GM12878 (cell line): ENCODE data around the gene ZNF783.
"Not testable (repeated sequence)": the region's sequence is repeated elsewhere in the genome, so short reads cannot be mapped to it uniquely, and the experiment has no call there.

Experiments
- ASH2L ChIP-seq: fragments of 300-600, 200-600 bp; sonication (generic); IDR thresholded peaks from 2 replicates; pipeline ENCODE4 v1.6.1; 2017; ENCODE audit warnings: low read depth, mild to moderate bottlenecking, borderline replicate concordance
- BCL3 ChIP-seq: IDR thresholded peaks from 2 replicates; pipeline ENCODE4 v1.6.1; 2011; ENCODE audit warnings: borderline replicate concordance, low read depth, mild to moderate bottlenecking, moderate library complexity, low read length; ENCODE audit not compliant: insufficient read depth, poor library complexity, severe bottlenecking
- CTCF ChIP-seq, 3 experiments: IDR thresholded peaks in 2 of 3; conservative IDR thresholded peaks in 1 of 3; 2 replicates each; pipeline ENCODE4 v1.5.1; 2011; ENCODE audit warnings: low read depth in 3 of 3, low read length in 3 of 3, mild to moderate bottlenecking in 3 of 3, control low read depth in 2 of 3, moderate library complexity in 2 of 3, inconsistent platforms in 1 of 3, mixed read lengths in 1 of 3; ENCODE audit not compliant: control insufficient read depth in 2 of 3, insufficient read depth in 1 of 3; ENCODE audit errors: extremely low read depth in 1 of 3
- EP300 ChIP-seq, 2 experiments: fragments of 150-350 bp in 1 of 2; IDR thresholded peaks; 2 replicates each; pipeline ENCODE4 v1.6.1; 2011 to 2012; ENCODE audit warnings: low read depth in 2 of 2, low read length in 2 of 2, borderline replicate concordance in 1 of 2, improper control_type of control experiment in 1 of 2, inconsistent platforms in 1 of 2; ENCODE audit not compliant: control insufficient read depth in 1 of 2
- HCFC1 ChIP-seq: fragments of 150-350 bp; IDR thresholded peaks from 2 replicates; pipeline ENCODE4 v1.6.1; 2014; ENCODE audit warnings: low read length
- PAX5 ChIP-seq: IDR thresholded peaks from 2 replicates; pipeline ENCODE4 v1.6.1; 2011; ENCODE audit warnings: low read depth, low read length, borderline replicate concordance
- RAD51 ChIP-seq: fragments of 450-650 bp; IDR thresholded peaks from 2 replicates; pipeline ENCODE4 v1.6.1; 2016; ENCODE audit warnings: moderate library complexity, mild to moderate bottlenecking, inconsistent platforms
- SREBF2 ChIP-seq: IDR thresholded peaks from 2 replicates; pipeline ENCODE4 v1.6.1; 2012; ENCODE audit warnings: mild to moderate bottlenecking, low read length
- SRF ChIP-seq, 2 experiments: IDR thresholded peaks; 2 replicates each; pipeline ENCODE4 v1.6.1; 2011; ENCODE audit warnings: low read depth in 2 of 2, low read length in 2 of 2, mild to moderate bottlenecking in 1 of 2, moderate library complexity in 1 of 2
- USF2 ChIP-seq: IDR thresholded peaks from 2 replicates; pipeline ENCODE4 v1.6.1; 2011; ENCODE audit warnings: low read depth, low read length, improper control_type of control experiment, borderline replicate concordance
- ZNF274 ChIP-seq: IDR thresholded peaks from one replicate; pipeline ENCODE4 v1.8.0; 2011; ENCODE audit not compliant: insufficient read length, insufficient read depth

- TF ChIP-seq CTCF (IDR thresholded peaks at IDR 0.05 in 2 of 3, conservative IDR thresholded peaks at IDR 0.05 in 1 of 3; ENCODE audit: control insufficient read depth in 2 of 3, extremely low read depth in 1 of 3, insufficient read depth in 1 of 3, low read depth in 3 of 3, low read length in 3 of 3); BCL3; SREBF2; ZNF274; RAD51; SRF (IDR thresholded peaks at IDR 0.05; ENCODE audit: low read depth in 2 of 2, low read length in 2 of 2); EP300 (IDR thresholded peaks at IDR 0.05; ENCODE audit: borderline replicate concordance in 1 of 2, control insufficient read depth in 1 of 2, low read depth in 2 of 2, low read length in 2 of 2); USF2; PAX5; ASH2L; HCFC1: not testable (repeated sequence)
Observed at GRCh38 chr7:149233655-149234204, 28.3 kb upstream of the ZNF783 start.
